NCI-H82 treated with DMSO at 0.1 percent for 48 hours (cell line): Measurements from ENCODE around the gene SPATA2L.
"Not testable (repeated sequence)": the region's sequence is repeated elsewhere in the genome, so short reads cannot be mapped to it uniquely, and the experiment has no call there.

ENCODE experiments used
- DNase-seq: peaks from one replicate; lab custom pipeline; 2025; ENCODE audit not compliant: unreplicated experiment; lab: John Stamatoyannopoulos, UW

SPATA2L gene

DNA sequence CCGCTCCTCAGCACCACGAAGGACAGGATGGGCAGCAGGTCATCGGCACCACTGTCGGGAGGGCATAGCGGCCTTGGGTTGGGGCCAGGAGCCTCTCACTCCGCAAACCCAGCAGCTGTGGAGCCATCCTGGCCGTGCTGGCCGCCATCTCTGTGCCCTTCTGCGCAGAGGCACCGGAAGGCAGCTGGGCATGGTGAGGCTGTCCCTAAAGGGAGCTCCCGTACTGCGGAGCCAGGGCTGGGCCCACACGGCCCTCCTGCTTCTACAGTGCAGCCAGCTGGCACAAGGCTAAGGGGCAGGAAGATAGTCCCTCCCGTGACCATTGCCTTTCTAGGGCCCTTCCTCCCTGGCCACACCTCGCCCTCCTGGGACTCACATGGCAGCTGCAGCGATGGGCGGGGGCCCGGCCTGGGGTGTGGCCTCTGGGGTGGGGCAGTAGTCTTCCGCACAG lies 7.0 kb upstream of the SPATA2L start:
- DNase-seq, result no peak

DNA sequence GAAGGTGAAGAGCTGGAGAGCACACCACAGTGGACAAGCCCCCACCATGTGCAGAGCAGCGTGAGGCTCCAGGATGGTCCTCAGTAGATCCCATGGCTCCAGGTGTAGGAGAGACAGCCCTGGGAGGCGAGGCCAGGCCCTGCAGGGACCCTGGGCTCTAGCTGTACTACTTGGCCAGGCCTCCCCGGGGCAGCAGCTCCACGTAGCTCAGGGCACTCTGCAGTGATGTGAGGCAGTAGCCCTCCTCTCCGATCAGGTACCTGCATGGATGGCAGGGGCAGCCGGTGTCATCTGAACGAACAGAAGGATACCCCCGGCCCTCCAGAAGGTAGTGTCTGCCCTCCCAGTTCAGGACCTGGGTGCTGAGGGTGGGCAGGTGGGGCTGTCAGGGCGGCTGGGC lies 6.2 kb upstream of the SPATA2L start:
- DNase-seq, result no peak

DNA sequence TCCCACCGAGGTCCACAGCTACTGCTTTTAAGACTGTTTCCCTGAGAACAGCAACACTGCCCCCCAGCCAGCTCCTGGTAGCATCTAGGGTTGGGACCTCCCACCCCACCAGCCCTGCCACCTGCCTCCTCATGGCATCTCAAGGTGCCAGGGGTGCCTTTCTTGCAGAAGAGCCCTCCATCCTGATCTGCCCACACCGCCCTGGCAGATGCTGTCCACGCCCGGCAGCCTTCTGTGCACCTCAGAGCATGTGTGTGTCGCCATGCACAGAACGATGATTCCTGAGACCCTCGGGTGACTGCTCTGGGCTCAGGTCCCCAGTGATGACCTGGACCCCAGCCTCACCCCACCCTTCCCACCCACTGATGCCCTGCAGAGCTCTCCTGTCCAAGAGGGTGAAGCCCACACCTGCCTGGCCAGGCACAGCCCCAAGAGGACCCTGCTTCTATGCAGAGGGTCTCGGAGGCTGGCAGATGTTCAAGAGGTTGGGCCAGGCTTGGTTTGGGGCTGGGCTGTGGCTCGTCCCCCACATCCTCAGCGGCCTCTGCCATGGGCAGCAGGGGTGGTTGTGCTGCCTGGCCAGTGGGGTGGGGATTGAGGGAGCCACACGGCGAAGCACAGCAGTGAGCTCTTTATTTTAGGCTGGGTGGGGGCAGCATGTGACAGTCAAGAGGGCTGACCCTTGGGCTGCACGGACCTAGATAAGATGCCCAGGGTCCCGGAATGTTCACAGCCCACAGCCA lies 5.2 kb upstream of the SPATA2L start:
- DNase-seq, result no peak

DNA sequence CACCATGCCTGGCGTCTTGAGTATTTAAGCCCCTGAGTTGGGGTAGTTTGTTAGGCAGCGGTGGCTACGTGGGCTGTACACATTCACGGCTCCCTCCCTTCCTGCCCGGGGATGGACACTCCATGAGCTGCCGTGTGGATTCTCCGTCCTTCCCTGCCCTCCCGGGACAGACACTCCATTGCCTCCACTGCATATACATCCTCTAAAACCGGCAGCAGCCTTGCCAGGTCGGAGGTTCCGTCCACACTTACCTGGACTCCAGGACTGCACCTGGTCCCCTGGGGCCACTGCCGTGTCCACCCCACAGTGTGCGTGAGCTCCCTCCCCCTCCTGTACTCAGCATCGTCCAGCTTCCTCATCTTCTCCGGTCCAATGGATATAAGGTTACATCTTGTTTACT lies 3.5 kb upstream of the SPATA2L start:
- DNase-seq, result no peak

DNA sequence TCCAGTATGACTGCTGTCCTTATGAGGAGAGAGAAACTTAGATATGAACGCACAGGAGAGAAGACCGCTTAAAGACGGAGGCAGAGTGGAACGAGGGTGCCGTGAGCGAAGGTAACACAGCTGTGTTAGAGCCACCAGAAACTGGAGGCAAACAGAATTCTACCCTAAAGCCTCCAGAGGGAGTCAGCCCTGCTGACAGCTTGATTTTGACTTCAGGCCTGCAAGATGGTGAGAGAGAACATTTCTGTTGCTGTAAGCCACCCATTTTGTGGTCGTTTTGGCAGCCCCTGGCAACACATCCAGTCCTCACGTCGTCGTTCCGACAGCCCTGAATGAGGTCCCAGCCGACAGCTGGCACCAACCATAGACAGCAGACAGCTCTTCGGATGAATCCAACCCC lies 2.8 kb upstream of the SPATA2L start:
- no peak for DNase-seq

DNA sequence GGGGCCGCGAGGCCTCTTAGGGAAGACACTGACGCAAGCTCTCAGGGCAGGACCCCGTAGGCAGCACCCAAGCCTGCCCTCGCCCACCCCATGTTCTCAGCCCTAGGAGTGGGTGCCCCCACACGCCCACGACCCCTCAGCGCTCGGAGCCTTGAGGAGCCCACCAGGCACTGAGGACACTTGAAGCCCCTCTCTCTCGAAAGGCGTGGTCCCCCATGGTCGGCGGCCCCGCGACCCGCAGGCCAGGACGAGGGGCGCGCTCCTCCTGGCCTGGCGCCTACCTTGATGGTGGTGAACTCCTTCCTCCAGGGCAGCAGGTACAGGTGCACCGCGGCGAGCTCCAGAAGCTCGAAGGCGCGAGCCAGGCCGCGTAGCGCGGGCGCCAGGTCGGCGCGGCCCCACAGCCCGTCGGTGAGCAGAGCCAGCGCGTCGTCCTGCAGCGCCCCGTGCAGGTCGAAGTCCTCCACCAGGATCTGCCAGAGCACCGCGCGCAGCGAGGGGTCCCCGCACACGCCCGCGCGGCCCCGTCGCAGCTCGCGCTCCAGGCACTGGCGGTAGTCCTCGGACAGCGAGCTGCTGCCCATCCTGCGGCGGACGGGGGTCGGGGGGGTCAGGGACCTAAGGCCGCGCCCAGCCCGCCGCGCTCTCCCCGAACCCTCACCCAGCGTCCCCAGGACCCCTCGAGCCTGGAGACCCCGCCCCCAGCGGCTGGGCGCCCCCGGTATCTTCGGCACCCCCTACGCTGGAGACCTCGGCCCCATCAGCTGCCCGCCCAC lies 668 bp downstream of the SPATA2L start:
- DNase-seq, result no peak

DNA sequence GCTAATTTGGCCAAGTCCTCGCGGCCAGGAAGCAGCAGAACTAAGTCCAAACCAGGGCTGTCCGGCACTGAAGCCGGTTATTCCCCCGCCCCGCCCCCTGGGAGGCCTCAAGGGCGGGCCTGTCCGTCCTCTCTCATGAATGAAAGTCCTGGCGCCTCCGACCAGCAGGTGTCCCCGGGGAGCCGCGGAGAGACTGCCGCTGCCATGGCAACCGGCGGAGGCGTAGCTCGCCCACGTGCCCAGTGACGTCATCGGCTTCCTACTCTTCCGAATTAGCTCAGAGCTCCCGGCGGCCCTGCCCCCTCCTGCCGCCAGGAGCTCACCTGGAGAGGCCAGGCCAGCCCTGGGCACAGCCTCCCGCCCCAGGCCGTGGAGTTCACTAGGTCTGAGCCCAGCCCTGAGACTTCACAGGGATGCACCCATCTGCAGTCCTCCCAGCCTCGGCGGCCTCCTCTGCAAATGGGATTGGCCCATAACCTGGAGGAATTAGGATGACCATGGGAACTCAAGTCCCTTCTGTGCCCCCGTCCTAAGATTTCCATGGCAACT lies 1.3 kb downstream of the SPATA2L start:
- peak; percentile 91 for DNase-seq

DNA sequence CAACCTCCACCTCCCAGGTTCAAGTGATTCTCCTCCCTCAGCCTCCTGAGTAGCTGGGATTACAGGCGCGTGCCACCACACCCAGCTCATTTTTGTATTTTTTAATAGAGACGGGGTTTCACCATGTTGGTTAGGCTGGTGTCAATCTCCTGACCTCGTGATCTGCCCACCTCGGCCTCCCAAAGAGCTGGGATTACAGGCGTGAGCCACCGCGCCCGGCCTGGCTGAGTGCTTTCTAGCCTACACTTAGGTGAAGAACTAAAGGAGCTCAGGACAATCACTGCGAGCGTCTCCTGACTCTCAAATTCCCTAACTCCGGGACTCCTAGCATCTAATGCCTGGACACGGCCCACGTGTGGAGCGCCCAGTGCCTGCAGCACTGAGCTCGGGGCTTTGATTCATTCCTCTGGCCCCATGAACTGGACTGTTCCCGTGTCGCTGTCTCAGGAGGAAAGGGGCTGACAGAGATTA lies 1.8 kb downstream of the SPATA2L start:
- DNase-seq, result not testable (repeated sequence)

DNA sequence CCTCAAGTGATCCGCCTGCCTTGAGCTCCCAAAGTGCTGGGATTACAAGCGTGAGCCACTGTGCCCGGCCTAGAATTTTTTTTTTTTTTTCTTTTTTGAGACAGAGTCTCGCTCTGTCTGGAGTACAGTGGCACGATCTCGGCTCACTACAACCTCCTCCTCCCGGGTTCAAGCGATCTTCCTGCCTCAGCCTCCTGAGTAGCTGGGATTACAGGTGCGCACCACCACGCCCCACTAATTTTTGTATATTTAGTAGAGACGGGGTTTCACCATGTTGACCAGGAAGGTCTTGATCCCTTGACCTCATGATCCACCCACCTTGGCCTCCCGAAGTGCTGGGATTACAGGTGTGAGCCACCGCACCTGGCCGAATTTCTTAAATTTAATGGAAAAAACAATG lies 2.8 kb downstream of the SPATA2L start:
- DNase-seq, result not testable (repeated sequence)

DNA sequence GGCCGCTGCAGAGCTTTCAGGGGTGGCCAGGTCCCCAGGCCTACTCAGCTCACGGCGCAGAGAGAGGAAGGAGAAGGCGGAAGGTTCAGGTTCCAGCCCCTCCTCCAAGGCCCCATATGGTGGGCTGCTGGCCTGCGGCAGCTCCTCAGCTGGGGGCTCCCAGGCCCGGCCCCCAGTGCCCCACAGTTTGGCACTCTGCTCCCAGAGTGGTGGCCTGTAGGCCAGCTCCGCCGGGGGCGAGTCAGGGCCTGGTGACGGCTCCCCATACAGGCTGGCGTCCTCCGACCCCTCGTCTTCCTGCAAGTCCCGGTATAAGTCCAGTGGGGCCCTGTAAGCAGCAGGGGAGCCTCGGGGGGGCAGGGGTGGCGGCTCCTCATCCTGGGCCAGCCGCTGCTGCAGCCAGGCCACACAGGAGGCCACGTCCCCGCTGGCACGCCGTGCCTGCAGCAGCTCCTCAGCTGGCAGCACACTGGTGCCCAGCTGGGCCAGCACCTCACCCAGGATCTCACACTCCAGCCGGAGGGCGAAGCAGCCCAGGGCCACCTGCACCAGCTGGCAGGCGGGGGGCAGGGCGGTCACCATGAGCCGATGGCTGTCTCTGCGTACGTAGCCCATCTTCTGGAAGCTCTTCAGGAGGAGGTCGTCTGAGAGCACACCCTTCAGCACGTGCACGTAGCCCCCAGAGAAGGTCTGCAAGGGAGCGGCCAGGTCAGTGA lies 3.7 kb downstream of the SPATA2L start:
- DNase-seq, result no peak

DNA sequence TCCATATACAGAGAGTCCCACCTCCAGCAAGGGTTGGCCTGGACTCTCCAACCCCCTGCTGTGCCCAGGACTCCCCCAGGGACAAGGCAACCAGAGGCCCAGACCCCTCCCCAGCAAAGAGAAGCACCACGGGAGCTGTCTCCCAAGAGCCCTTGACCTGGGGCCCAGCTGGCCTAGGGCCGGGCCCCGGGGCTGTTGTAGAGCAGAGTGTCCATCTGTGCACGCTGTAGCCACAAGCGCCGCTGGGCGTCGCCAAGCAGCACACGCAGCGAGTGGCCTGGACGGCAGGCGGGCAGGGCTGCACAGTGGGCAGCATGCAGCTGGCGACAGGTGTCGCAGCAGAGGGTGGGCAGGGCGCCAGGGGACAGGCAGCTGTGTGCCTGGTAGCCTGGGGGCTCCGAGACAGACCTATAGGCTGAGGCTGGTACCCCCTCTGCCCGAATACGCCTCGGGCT lies 4.3 kb downstream of the SPATA2L start:
- no peak for DNase-seq

DNA sequence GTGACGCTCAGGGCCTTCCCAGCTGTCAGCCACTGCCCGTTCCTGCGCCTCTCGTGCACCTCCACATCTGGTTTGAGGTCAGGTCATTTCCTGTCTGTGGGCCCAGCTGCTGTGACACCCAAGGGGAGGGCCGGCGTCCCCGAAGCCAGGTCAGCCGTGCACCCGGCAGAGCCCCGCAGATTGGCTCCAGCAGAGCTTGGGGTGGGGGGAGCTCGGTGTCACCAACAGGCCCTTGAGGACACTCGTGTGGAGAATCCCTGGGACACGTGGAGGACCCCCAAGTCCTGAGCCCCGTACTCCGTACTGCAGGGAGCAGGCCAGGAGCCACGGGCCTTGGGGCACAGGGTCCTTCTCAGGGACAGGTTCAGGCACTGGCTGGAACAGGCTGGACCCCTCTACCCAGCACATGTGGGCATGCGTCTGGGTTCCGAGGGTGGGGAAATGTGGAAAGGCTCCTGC lies 4.8 kb downstream of the SPATA2L start:
- DNase-seq, result no peak

DNA sequence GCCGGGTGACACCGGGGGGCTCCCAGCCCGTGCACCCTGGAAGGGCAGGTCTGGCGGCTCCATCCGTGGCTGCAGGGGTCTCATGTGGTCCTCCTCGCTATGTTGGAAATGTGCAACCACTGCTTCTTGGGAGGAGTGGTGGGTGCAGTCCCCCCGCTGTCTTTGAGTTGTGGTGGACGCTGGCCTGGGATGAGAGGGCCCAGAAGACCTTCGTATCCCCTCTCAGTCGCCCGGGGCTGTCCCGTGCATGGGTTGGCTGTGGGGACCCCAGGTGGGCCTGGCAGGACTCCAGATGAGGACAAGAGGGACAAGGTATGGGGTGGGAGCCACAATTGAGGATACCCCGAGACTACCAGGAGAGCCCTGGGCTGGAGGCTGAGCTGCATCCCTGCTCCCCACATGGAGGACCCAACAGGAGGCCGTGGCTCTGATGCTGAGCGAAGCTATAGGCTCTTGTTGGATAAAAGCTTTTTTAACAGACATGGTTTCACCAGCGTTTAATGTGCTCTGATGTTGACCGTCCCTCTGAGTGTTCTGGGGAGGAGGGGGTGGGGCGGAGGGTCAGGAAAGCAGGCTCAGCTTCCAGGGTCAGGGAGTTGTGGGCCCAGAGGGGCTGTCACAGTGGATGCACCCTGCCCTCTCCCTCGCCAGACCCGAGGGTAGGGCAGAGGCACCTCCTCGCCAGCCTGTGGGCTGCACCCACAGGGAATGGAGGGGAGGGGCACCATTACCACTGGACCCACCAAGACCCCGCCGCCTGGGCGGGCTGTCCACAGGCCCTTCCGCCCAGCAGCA lies 5.4 kb downstream of the SPATA2L start:
- DNase-seq, result no peak

DNA sequence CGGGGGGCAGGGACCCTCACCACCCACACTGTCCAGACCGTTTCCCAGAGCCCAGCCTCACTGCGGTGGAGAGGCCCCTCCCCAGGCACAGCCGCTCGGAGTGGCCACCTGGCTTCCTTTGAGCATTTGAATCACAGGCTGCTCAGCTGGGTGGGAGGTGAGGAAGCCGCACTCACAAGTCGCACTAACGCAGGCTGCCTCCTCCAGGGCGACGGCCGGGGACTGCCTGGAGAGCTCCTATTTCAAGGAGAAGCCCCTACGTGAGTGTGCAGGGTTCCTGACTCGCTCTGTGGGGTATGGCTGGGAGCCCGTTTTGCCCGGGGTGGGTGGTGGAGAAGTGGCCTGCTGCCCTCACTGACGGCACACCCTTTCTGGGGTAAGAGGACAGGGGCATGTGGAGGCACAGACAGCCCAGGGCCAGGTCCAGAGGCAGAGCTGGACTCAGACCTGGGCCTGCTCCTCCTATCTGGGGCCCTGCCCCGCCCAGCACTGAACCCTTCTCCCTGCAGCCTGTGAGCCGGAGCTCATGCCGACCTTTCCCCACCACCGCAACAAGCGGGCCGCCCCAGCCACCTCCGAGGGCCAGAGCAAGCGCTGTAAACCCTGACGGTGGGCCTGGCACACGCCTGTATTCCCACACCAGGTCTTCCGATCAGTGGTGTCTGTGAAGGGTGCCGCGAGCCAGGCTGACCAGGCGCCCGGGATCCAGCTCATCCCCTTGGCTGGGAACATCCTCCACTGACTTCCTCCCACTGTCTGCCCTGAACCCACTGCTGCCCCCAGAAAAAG lies 6.2 kb downstream of the SPATA2L start:
- DNase-seq, result no peak

DNA sequence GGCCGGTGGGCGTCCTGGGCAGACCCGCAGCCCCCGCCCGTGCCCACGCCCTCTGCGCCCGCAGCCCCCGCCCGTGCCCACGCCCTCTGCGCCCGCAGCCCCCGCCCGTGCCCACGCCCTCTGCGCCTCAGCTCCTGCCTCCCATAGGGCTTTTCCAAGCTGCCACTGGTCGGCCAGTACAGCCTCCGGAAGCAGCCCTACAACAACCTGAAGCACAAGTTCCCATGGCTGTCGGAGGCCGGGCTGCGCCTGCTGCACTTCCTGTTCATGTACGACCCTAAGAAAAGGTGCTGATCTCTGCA lies 6.8 kb downstream of the SPATA2L start:
- DNase-seq, result not testable (repeated sequence)

DNA sequence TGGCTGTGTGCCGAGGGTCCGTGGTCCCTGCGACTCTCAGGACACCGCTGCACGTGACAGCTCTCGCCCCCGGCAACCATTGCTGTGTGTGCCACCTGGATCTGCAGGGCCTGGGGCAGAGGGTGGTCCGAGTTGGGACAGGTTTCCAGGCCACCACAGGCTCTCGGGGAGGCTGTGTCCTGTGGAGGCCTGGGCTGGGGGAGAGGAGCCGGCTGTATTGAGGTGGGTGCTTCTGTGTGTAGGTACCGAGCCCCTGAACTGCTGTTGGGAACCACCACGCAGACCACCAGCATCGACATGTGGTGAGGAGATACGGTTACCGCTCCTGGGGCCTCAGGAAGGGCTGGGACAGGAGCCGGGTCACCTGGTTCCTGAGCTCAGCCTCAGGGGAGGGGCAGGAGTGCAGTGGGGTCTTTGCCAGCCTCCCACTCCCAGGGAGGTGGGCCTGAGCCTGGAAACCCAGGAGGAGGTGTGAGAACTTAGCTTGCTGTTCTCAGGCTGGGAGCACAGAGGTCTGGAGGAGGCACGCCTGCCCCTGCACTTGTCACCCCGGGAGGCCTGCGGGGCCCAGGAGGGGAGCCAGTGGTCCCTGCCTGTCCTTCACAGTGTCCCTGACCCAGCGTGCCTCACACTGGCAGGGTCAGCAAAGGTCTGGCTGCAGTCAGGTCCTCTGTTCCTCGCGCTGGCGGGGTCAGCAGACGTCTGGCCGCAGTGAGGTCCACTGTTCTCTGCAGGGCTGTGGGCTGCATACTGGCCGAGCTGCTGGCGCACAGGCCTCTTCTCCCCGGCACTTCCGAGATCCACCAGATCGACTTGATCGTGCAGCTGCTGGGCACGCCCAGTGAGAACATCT lies 7.3 kb downstream of the SPATA2L start:
- no peak for DNase-seq

DNA sequence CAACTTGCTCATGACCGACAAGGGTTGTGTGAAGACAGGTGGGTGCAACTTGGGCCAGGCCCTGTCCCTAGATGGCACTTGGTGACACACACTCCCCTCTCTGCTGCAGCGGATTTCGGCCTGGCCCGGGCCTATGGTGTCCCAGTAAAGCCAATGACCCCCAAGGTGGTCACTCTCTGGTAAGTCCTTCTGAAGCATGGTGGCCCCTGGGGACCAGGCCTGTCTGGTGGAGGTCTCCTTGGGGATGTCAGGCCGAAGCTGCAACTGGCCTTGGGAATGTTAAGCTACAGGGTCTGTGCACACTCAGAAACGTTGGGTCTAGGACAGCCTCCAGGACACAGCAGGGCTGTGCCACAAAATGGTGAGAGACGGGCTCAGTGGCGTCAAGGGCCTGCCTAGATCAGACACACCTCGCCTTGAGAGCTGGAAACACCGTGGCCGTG lies 8.2 kb downstream of the SPATA2L start:
- DNase-seq, result no peak

DNA sequence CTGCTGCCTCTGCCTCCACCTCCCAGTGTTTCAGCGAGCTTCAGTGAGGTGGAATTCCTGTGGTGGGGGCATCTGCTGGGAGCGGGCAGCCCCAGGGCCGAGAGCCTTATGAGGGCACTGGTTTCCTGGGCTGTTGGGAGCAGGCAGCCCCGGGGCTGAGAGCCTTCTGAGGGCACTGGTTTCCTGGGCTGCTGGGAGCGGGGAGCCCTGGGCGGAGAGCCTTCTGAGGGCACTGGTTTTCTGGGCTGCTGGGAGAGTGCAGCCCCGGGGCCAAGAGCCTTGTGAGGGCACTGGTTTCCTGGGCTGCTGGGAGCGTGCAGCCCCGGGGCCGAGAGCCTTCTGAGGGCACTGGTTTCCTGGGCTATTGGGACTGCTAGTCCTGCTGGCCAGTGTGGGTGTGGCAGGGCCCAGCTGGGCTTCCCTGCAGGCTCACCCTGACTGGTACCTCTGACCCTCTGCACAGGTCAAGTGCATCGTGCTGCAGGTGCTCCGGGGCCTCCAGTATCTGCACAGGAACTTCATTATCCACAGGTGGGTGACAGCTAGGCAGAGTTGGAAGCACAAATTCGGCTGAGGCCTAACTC lies 9.4 kb downstream of the SPATA2L start:
- no peak for DNase-seq
